Camera-type eye (tissue), 1 donor: ENCODE measurements around the gene TEAD1. TPM values are rescaled to one million over a fixed set of nuclear protein-coding genes. Genes with fewer than 3 reads are reported as not detected.

Experiments used
- total RNA-seq: library from RNA; depleted of rRNA; stranded (reverse); fragments of >200 nt; gene quantifications from one replicate; pipeline ENCODE4 v1.2.3, GENCODE V29; 2014

The TEAD1 gene
- 121 TPM for total RNA-seq

DNA sequence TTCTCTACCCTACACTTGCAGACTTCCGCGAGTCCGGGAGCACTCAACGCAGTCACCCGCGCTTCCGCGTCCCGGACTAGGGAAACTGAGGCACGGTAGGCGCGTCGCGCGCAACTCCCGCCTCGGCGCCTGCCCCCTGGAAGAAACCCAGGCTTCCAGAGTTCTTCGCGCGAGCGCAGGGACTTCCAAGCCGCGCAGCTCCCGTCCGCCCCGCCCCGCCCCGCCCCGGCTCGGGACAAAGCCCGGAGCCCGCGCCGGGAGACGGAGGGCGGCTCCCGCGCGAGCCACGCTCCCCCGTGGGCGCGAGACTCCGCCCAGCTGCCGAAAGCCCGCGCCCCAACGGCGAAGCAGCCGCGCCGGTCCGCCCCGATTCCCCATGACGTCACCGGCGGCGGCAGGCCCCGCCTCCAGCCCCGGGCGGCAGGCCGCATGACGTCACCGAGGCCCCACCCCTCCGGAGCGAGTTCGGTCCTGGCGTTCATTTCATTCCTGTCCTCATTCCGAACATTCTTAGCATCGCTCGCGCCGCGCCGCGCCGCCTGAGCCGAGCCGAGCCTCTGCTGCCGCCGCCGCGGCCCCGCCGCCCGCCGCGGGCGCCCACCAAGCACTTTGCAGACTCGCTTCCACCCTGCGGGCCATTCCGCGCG is at the start of gene TEAD1:
Gene TEAD1 (plus strand): TSS at position 498 of the 647 bp plus-strand sequence.

